ENCODE data around the gene HLCS.

Gene HLCS

GRCh38 chr21:36914244-36915013 is 52.0 kb downstream of the HLCS start:
- DNase-seq = no peak

- DNase-seq = no peak
Observed at GRCh38 chr21:36913247-36914169, 53.0 kb downstream of the HLCS start.

GRCh38 chr21:36910581-36911307 is 55.7 kb downstream of the HLCS start:
- no peak for DNase-seq

GRCh38 chr21:36909901-36910561 is 56.4 kb downstream of the HLCS start:
- no peak for DNase-seq

- DNase-seq = no peak
Observed at GRCh38 chr21:36909423-36909822, 57.0 kb downstream of the HLCS start.

- DNase-seq = no peak
Observed at GRCh38 chr21:36908260-36908908, 58.1 kb downstream of the HLCS start.

- DNase-seq = no peak
Observed at GRCh38 chr21:36904093-36904666, 62.3 kb downstream of the HLCS start.

- DNase-seq = no peak
Observed at GRCh38 chr21:36902793-36903192, 63.7 kb downstream of the HLCS start.

- DNase-seq = no peak
Observed at GRCh38 chr21:36902331-36902730, 64.1 kb downstream of the HLCS start.

- DNase-seq = no peak
Observed at GRCh38 chr21:36901575-36901974, 64.9 kb downstream of the HLCS start.

- no peak for DNase-seq
Observed at GRCh38 chr21:36893581-36893980, 72.9 kb downstream of the HLCS start.

- DNase-seq = no peak
Observed at GRCh38 chr21:36892201-36892600, 74.3 kb downstream of the HLCS start.

GRCh38 chr21:36891692-36892091 is 74.8 kb downstream of the HLCS start:
- DNase-seq = no peak

- DNase-seq = no peak
Observed at GRCh38 chr21:36891121-36891520, 75.3 kb downstream of the HLCS start.

- no peak for DNase-seq
Observed at GRCh38 chr21:36890086-36890485, 76.4 kb downstream of the HLCS start.

- no peak for DNase-seq
Observed at GRCh38 chr21:36889401-36889800, 77.1 kb downstream of the HLCS start.

- no peak for DNase-seq
Observed at GRCh38 chr21:36888466-36888865, 78.0 kb downstream of the HLCS start.

GRCh38 chr21:36887963-36888362 is 78.5 kb downstream of the HLCS start:
- DNase-seq = no peak

- no peak for DNase-seq
Observed at GRCh38 chr21:36883532-36884486, 82.7 kb downstream of the HLCS start.

- DNase-seq = no peak
Observed at GRCh38 chr21:36882776-36883175, 83.7 kb downstream of the HLCS start.

GRCh38 chr21:36881228-36881627 is 85.2 kb downstream of the HLCS start:
- DNase-seq = no peak

Measured in activated gamma-delta T cell treated with Interleukin-2 at 50 U/mL for 16 hours (primary cell).